ENCODE measurements around the gene OR4C11. TPM values are rescaled to one million over a fixed set of nuclear protein-coding genes. Genes with fewer than 3 reads are reported as not detected.

The OR4C11 gene
- total RNA-seq, result not detected
- not detected for polyA plus RNA-seq
- long read RNA-seq, donor 1, result 0 reads
- long read RNA-seq, donor 2, result 0 reads

- intact Hi-C loops (cut with DNase I; ENCODE audit: low total_unique reads), result no loop called here
- H3K9me3 ChIP-seq, result peaks cover 0 to 42% (median 0%) of the 10 kb centered on the region in 8 donors
- no peaks in the 10 kb centered on the region for H3K4me1 ChIP-seq
- H3K27me3 ChIP-seq (replicated peaks in 1 of 7), result no peaks in the 10 kb centered on the region
- 43 to 57% (median 48%) methylated on average over 2 of the region's 2 CpGs for WGBS, 5 donors
- no peaks in the 10 kb centered on the region for H3K36me3 ChIP-seq
- TF ChIP-seq POLR2AphosphoS5 (IDR thresholded peaks at IDR 0.05) (no peak), POLR2A (IDR thresholded peaks at IDR 0.05) (no peak), CTCF (IDR thresholded peaks at IDR 0.05 in 8 of 11, conservative IDR thresholded peaks at IDR 0.05 in 3 of 11) (no peak)
- no peak within 1 kb of the TSS for H3K27ac ChIP-seq
- no peak within 1 kb of the TSS for H3K4me3 ChIP-seq
- DNase-seq, result no peak
Observed at GRCh38 chr11:55607545-55607944, at the start of gene OR4C11. Gene OR4C11 (minus strand): TSS chr11:55607645. CDS start chr11:55604373, 3,272 bp downstream.

- peaks cover 0 to 32% (median 0%) of the 10 kb centered on the region in 8 donors for H3K9me3 ChIP-seq
- no peak overlapping the region for H3K27ac ChIP-seq
- no peaks in the 10 kb centered on the region for H3K27me3 ChIP-seq (replicated peaks in 1 of 7)
- TF ChIP-seq POLR2A (IDR thresholded peaks at IDR 0.05), result no peak
- no peak for TF ChIP-seq POLR2AphosphoS5 (IDR thresholded peaks at IDR 0.05)
- no peak for TF ChIP-seq CTCF (IDR thresholded peaks at IDR 0.05 in 8 of 11, conservative IDR thresholded peaks at IDR 0.05 in 3 of 11)
- DNase-seq, result no peak
- intact Hi-C loops (cut with DNase I; ENCODE audit: low total_unique reads), result no loop called here
- no peaks in the 10 kb centered on the region for H3K36me3 ChIP-seq
- H3K4me1 ChIP-seq, result no peaks in the 10 kb centered on the region
- no peak overlapping the region for H3K4me3 ChIP-seq
Observed at GRCh38 chr11:55655096-55655495, 47.7 kb upstream of the OR4C11 start.

GRCh38 chr11:55652560-55652959 lies 45.1 kb upstream of the OR4C11 start:
- no peaks in the 10 kb centered on the region for H3K36me3 ChIP-seq
- no peaks in the 10 kb centered on the region for H3K27me3 ChIP-seq (replicated peaks in 1 of 7)
- intact Hi-C loops (cut with DNase I; ENCODE audit: low total_unique reads), result no loop called here
- peaks cover 0 to 32% (median 0%) of the 10 kb centered on the region in 8 donors for H3K9me3 ChIP-seq
- no peaks in the 10 kb centered on the region for H3K4me1 ChIP-seq
- WGBS, 5 donors, result 50 to 73% (median 67%) methylated on average over 1 of the region's 1 CpG
- no peak overlapping the region for H3K4me3 ChIP-seq
- no peak overlapping the region for H3K27ac ChIP-seq
- TF ChIP-seq POLR2AphosphoS5 (IDR thresholded peaks at IDR 0.05) (no peak), POLR2A (IDR thresholded peaks at IDR 0.05) (no peak)
- no peak for DNase-seq

- 74 to 88% (median 80%) methylated on average over 2 of the region's 2 CpGs for WGBS, 5 donors
- no peak for TF ChIP-seq POLR2AphosphoS5 (IDR thresholded peaks at IDR 0.05)
- no peak for TF ChIP-seq POLR2A (IDR thresholded peaks at IDR 0.05)
- no peak for TF ChIP-seq CTCF (IDR thresholded peaks at IDR 0.05 in 8 of 11, conservative IDR thresholded peaks at IDR 0.05 in 3 of 11)
- H3K9me3 ChIP-seq, result peaks cover 0 to 34% (median 0%) of the 10 kb centered on the region in 8 donors
- DNase-seq, result no peak
- H3K4me3 ChIP-seq, result no peak within 1 kb of the TSS
- intact Hi-C loops (cut with DNase I; ENCODE audit: low total_unique reads), result no loop called here
- H3K4me1 ChIP-seq, result no peaks in the 10 kb centered on the region
- no peak within 1 kb of the TSS for H3K27ac ChIP-seq
- H3K36me3 ChIP-seq, result no peaks in the 10 kb centered on the region
- H3K27me3 ChIP-seq (replicated peaks in 1 of 7), result no peaks in the 10 kb centered on the region
Observed at GRCh38 chr11:55648027-55648426, 40.6 kb upstream of the OR4C11 start, which contains the start of gene OR4S2. Gene OR4S2 (plus strand): TSS chr11:55648327. CDS start chr11:55650904, 2,577 bp downstream.

GRCh38 chr11:55634813-55635212 lies 27.4 kb upstream of the OR4C11 start, which contains the start of gene OR4P4:
Gene OR4P4 (plus strand): TSS chr11:55635113.
- intact Hi-C loops (cut with DNase I; ENCODE audit: low total_unique reads), result no loop called here
- TF ChIP-seq CTCF (IDR thresholded peaks at IDR 0.05 in 8 of 11, conservative IDR thresholded peaks at IDR 0.05 in 3 of 11) (no peak), POLR2A (IDR thresholded peaks at IDR 0.05) (no peak), POLR2AphosphoS5 (IDR thresholded peaks at IDR 0.05) (no peak)
- peaks cover 0 to 42% (median 0%) of the 10 kb centered on the region in 8 donors for H3K9me3 ChIP-seq
- H3K36me3 ChIP-seq, result no peaks in the 10 kb centered on the region
- no peak within 1 kb of the TSS for H3K27ac ChIP-seq
- no peaks in the 10 kb centered on the region for H3K27me3 ChIP-seq (replicated peaks in 1 of 7)
- DNase-seq, result no peak
- WGBS, 5 donors, result 42 to 50% (median 46%) methylated on average over 3 of the region's 3 CpGs
- H3K4me3 ChIP-seq, result no peak within 1 kb of the TSS
- no peaks in the 10 kb centered on the region for H3K4me1 ChIP-seq
